ENCODE measurements around the gene SPG21. TPM values are rescaled to one million over a fixed set of nuclear protein-coding genes. Genes with fewer than 3 reads are reported as not detected.

The SPG21 gene
- total and polyA plus RNA-seq, 2 of the 13 experiments (the other 11 are each of a cell fraction or from before 2014, with no cell fraction given): 36.7 to 42.4 TPM

DNA sequence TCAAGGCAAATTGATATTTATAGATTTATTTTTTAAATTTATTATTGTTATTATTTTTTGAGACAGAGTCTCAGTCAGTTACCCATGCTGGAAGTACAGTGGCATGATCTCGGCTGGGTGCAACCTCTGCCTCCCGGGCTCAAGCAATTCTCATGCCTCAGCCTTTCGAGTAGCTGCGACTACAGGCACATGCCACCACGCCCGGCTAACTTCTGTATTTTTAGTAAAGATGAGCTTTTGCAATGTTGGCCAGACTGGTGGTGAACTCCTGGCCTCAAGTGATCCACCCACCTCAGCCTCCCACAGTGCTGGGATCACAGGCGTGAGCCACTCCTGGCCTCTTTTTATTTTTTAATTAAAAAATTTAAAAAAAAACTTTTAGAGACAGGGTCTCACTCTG, 19.0 kb downstream of the SPG21 start:
- no peaks in the 10 kb centered on the region for H4K20me1 ChIP-seq (ENCODE audit: insufficient read depth, low read length)
- no peak overlapping the region for H2AFZ ChIP-seq (ENCODE audit: low read length)
- H3K27me3 ChIP-seq (ENCODE audit: control insufficient read depth in 1 of 2, insufficient read depth in 2 of 2, low read length in 2 of 2): no peaks in the 10 kb centered on the region
- no peak overlapping the region for H3K4me2 ChIP-seq (ENCODE audit: low read depth, low read length)
- in situ Hi-C loops (cut with HindIII; ENCODE audit: extremely low pct_ligation_motif_present, low pct_unique_long_range_greater_than_20kb) (no loop called here), intact Hi-C loops (cut with micrococcal nuclease; ENCODE audit: unreplicated experiment) (no loop called here)
- no peaks in the 10 kb centered on the region for H3K79me2 ChIP-seq (ENCODE audit: insufficient read depth, low read length)
- H3K9me3 ChIP-seq (ENCODE audit: low read length): no peaks in the 10 kb centered on the region
- H3K9ac ChIP-seq (ENCODE audit: insufficient read depth, low read depth, low read length): no peak overlapping the region
- ChIA-PET CTCF (ENCODE audit: low intra/inter-chr PET ratio, low total read pairs) (no interaction called here), POLR2A (no interaction called here)
- no peak overlapping the region for H3K4me3 ChIP-seq (replicated peaks in 1 of 3; ENCODE audit: insufficient read depth in 1 of 3, low read depth in 2 of 3, low read length in 3 of 3)
- FAIRE-seq: no peak
- H3K4me1 ChIP-seq (ENCODE audit: insufficient read depth, low read length): no peaks in the 10 kb centered on the region
- peaks cover 11 to 42% of the 10 kb centered on the region in 2 experiments; a peak in 4 of 5 replicates for H3K36me3 ChIP-seq (replicated peaks in 1 of 2; ENCODE audit: control insufficient read depth in 1 of 2, insufficient read depth in 2 of 2, low read length in 2 of 2)
- DNase-seq (ENCODE audit: low spot score): no peak
- no peak overlapping the region for H3K27ac ChIP-seq (ENCODE audit: extremely low read length, insufficient read depth, low read length)
- no TSS peak for BruUV-seq (replicated peaks)
- 96% methylated on average over 7 of the region's 7 CpGs for WGBS (ENCODE audit: low lambda C conversion rate)
- no peak for ATAC-seq
- TF ChIP-seq PBX3 (CRISPR knock-in tag; IDR thresholded peaks at IDR 0.05; ENCODE audit: borderline replicate concordance): no peak
- no peak for TF ChIP-seq ZNF773 (CRISPR knock-in tag; IDR thresholded peaks at IDR 0.05; ENCODE audit: borderline replicate concordance)
- TF ChIP-seq TFDP2 (CRISPR knock-in tag; IDR thresholded peaks at IDR 0.05): no peak
- TF ChIP-seq ZNF784 (CRISPR knock-in tag; IDR thresholded peaks at IDR 0.05; ENCODE audit: borderline replicate concordance): no peak
- TF ChIP-seq DMAP1 (CRISPR knock-in tag; IDR thresholded peaks at IDR 0.05): no peak
- TF ChIP-seq DNMT1 (CRISPR knock-in tag; IDR thresholded peaks at IDR 0.05): no peak
- no peak for TF ChIP-seq KAT2B (IDR thresholded peaks at IDR 0.05; ENCODE audit: borderline replicate concordance, low read depth, low read length)
- TF ChIP-seq ZNF232 (CRISPR knock-in tag; IDR thresholded peaks at IDR 0.05; ENCODE audit: borderline replicate concordance): no peak
- TF ChIP-seq, protein P1, sequence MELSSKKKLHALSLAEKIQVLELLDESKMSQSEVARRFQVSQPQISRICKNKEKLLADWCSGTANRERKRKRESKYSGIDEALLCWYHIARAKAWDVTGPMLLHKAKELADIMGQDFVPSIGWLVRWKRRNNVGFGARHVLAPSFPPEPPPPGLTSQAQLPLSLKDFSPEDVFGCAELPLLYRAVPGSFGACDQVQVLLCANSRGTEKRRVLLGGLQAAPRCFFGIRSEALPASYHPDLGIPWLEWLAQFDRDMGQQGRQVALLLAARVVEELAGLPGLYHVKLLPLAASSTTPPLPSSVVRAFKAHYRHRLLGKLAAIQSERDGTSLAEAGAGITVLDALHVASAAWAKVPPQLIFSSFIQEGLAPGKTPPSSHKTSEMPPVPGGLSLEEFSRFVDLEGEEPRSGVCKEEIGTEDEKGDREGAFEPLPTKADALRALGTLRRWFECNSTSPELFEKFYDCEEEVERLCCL (CRISPR knock-in tag; IDR thresholded peaks at IDR 0.05; ENCODE audit: borderline replicate concordance): no peak
- no peak for TF ChIP-seq ZKSCAN1 (IDR thresholded peaks at IDR 0.05; ENCODE audit: low read length)
- no peak for TF ChIP-seq ZNF766 (CRISPR knock-in tag; IDR thresholded peaks at IDR 0.05; ENCODE audit: borderline replicate concordance)
- no peak for TF ChIP-seq SP5 (CRISPR knock-in tag; IDR thresholded peaks at IDR 0.05; ENCODE audit: borderline replicate concordance, low read depth)
- TF ChIP-seq SAFB2 (CRISPR knock-in tag; IDR thresholded peaks at IDR 0.05; ENCODE audit: borderline replicate concordance, low read depth): no peak
- TF ChIP-seq CENPBD1 (CRISPR knock-in tag; IDR thresholded peaks at IDR 0.05; ENCODE audit: borderline replicate concordance, low read depth): no peak
- no peak for TF ChIP-seq ZNF839 (CRISPR knock-in tag; IDR thresholded peaks at IDR 0.05; ENCODE audit: borderline replicate concordance)
